Suprapubic skin (tissue), 4 donors: ENCODE measurements around the gene EGFL6. TPM values are rescaled to one million over a fixed set of nuclear protein-coding genes. Genes with fewer than 3 reads are reported as not detected.

Experiments used
- DNase-seq, 2 donors: peaks; one replicate each; pipeline ENCODE4 v3.0.0-alpha.2; 2019; ENCODE audit warnings: low spot score in 2 of 2
- H3K27ac ChIP-seq: fragments of 200-600 bp; sonication (generic); one replicate; pipeline ENCODE4 v1.5.1; 2019
- H3K27me3 ChIP-seq: fragments of 200-600 bp; sonication (generic); one replicate; pipeline ENCODE4 v1.5.1; 2019
- H3K36me3 ChIP-seq: fragments of 200-600 bp; sonication (generic); one replicate; pipeline ENCODE4 v1.5.1; 2019
- H3K4me1 ChIP-seq: fragments of 200-600 bp; sonication (generic); one replicate; pipeline ENCODE4 v1.5.1; 2019
- H3K4me3 ChIP-seq: fragments of 200-600 bp; sonication (generic); one replicate; pipeline ENCODE4 v1.5.1; 2019; ENCODE audit warnings: mild to moderate bottlenecking
- H3K9me3 ChIP-seq: fragments of 200-600 bp; sonication (generic); one replicate; pipeline ENCODE4 v1.5.1; 2019
- CTCF ChIP-seq, 2 donors: fragments of 200-600 bp in 1 of 2; fragments of 450-650 bp in 1 of 2; sonication (generic) in 1 of 2; IDR thresholded peaks; one replicate each; pipeline ENCODE4 v1.5.1; 2016 to 2019; ENCODE audit warnings: antibody characterized with exemption in 2 of 2, mild to moderate bottlenecking in 1 of 2, moderate library complexity in 1 of 2
- EP300 ChIP-seq: sonication (generic); formaldehyde crosslinking; IDR thresholded peaks from one replicate; pipeline ENCODE4 v1.6.1; 2017; ENCODE audit warnings: antibody characterized with exemption
- POLR2A ChIP-seq, 2 donors: fragments of 450-650 bp; IDR thresholded peaks; one replicate each; pipeline ENCODE4 v1.6.1; 2017; ENCODE audit warnings: antibody characterized with exemption in 2 of 2, mild to moderate bottlenecking in 2 of 2, moderate library complexity in 2 of 2
- POLR2AphosphoS5 ChIP-seq, 3 donors: sonication (generic); formaldehyde crosslinking; IDR thresholded peaks; one replicate each; pipeline ENCODE4 v1.6.1; 2017; ENCODE audit warnings: antibody characterized with exemption in 3 of 3
- WGBS: methylation state at CpG from one replicate; pipeline ENCODE4 v1.1.5; 2018; 5-methylcytosine and 5-hydroxymethylcytosine counted together
- total RNA-seq, 4 donors: library from RNA; depleted of rRNA; stranded (reverse); fragments of >200 nt; gene quantifications; one replicate each; pipeline ENCODE4 v1.1.0, GENCODE V29; 2016

Gene EGFL6
- total RNA-seq, 4 donors from 2014 or later: 0.19 to 0.68 (median 0.31) TPM; not detected in 1

- Histone ChIP-seq H3K27ac (no peak overlapping the region), H3K9me3 (no peaks in the 10 kb centered on the region), H3K27me3 (peaks cover 22% of the 10 kb centered on the region), H3K36me3 (no peaks in the 10 kb centered on the region), H3K4me1 (peaks cover 8% of the 10 kb centered on the region), H3K4me3 (peak overlapping the region; percentile 30)
- no peak for DNase-seq
- 32% methylated on average over 9 of the region's 9 CpGs for WGBS
- TF ChIP-seq POLR2A (IDR thresholded peaks at IDR 0.05) (no peak), POLR2AphosphoS5 (IDR thresholded peaks at IDR 0.05) (no peak), EP300 (no peak), CTCF (IDR thresholded peaks at IDR 0.05) (no peak)
These were observed 832 bp downstream of the EGFL6 start for GRCh38 chrX:13570261-13570605.

GRCh38 chrX:13571136-13571535 lies 1.7 kb downstream of the EGFL6 start:
- Histone ChIP-seq H3K4me3 (no peak overlapping the region), H3K9me3 (no peaks in the 10 kb centered on the region), H3K4me1 (peaks cover 8% of the 10 kb centered on the region), H3K27me3 (peaks cover 22% of the 10 kb centered on the region), H3K27ac (no peak overlapping the region), H3K36me3 (no peaks in the 10 kb centered on the region)
- WGBS: 79% methylated on average over 5 of the region's 5 CpGs
- DNase-seq: no peak
- TF ChIP-seq POLR2AphosphoS5 (IDR thresholded peaks at IDR 0.05) (no peak), EP300 (no peak), POLR2A (IDR thresholded peaks at IDR 0.05) (no peak), CTCF (IDR thresholded peaks at IDR 0.05) (no peak)

- TF ChIP-seq CTCF (IDR thresholded peaks at IDR 0.05): no peak
- no peak for TF ChIP-seq EP300
- no peak for TF ChIP-seq POLR2AphosphoS5 (IDR thresholded peaks at IDR 0.05)
- no peak for TF ChIP-seq POLR2A (IDR thresholded peaks at IDR 0.05)
- DNase-seq: no peak
- Histone ChIP-seq H3K4me3 (no peak overlapping the region), H3K27ac (no peak overlapping the region), H3K36me3 (no peaks in the 10 kb centered on the region), H3K4me1 (peaks cover 6% of the 10 kb centered on the region), H3K9me3 (no peaks in the 10 kb centered on the region), H3K27me3 (peaks cover 10% of the 10 kb centered on the region)
- WGBS: 71% methylated on average over 1 of the region's 1 CpG
These were observed 5.2 kb downstream of the EGFL6 start for GRCh38 chrX:13574600-13574999.

GRCh38 chrX:13579661-13580060 lies 10.3 kb downstream of the EGFL6 start:
- 83% methylated on average over 4 of the region's 4 CpGs for WGBS
- Histone ChIP-seq H3K4me3 (no peak overlapping the region), H3K36me3 (no peaks in the 10 kb centered on the region), H3K27ac (no peak overlapping the region), H3K9me3 (no peaks in the 10 kb centered on the region), H3K27me3 (no peaks in the 10 kb centered on the region), H3K4me1 (no peaks in the 10 kb centered on the region)
- no peak for TF ChIP-seq CTCF (IDR thresholded peaks at IDR 0.05)
- TF ChIP-seq POLR2A (IDR thresholded peaks at IDR 0.05): no peak
- no peak for TF ChIP-seq EP300
- no peak for TF ChIP-seq POLR2AphosphoS5 (IDR thresholded peaks at IDR 0.05)
- DNase-seq: no peak

GRCh38 chrX:13581554-13581953 lies 12.2 kb downstream of the EGFL6 start:
- 55% methylated on average over 4 of the region's 4 CpGs for WGBS
- Histone ChIP-seq H3K9me3 (no peaks in the 10 kb centered on the region), H3K4me1 (no peaks in the 10 kb centered on the region), H3K27me3 (no peaks in the 10 kb centered on the region), H3K36me3 (no peaks in the 10 kb centered on the region), H3K4me3 (no peak overlapping the region), H3K27ac (no peak overlapping the region)
- no peak for TF ChIP-seq EP300
- TF ChIP-seq CTCF (IDR thresholded peaks at IDR 0.05): no peak
- no peak for TF ChIP-seq POLR2AphosphoS5 (IDR thresholded peaks at IDR 0.05)
- TF ChIP-seq POLR2A (IDR thresholded peaks at IDR 0.05): no peak
- DNase-seq: no peak
